PC-3 (cell line): ENCODE results near the gene SH2D3C.

Experiments
- CTCF ChIP-seq: fragments of 300-600 bp; sonication (generic); conservative IDR thresholded peaks from 2 replicates; pipeline ENCODE4 v1.5.1; 2017; ENCODE audit warnings: antibody characterized with exemption, low read depth, mild to moderate bottlenecking, low read length
- EZH2 ChIP-seq: fragments of 300-600 bp; sonication (generic); IDR thresholded peaks from one replicate; pipeline ENCODE4 v1.6.1; 2017; ENCODE audit warnings: antibody characterized with exemption, mild to moderate bottlenecking, low read length; ENCODE audit not compliant: unreplicated experiment
- EZH2phosphoT487 ChIP-seq: fragments of 300-600 bp; sonication (generic); IDR thresholded peaks from 2 replicates; pipeline ENCODE4 v1.6.1; 2018; ENCODE audit warnings: mild to moderate bottlenecking, antibody characterized with exemption, low read length, borderline replicate concordance

GRCh38 chr9:127693143-127693542 is 85.3 kb downstream of the SH2D3C start:
- TF ChIP-seq CTCF (no peak), EZH2phosphoT487 (no peak), EZH2 (no peak)
